GM21619 (cell line): ENCODE data around the gene SH3BGRL.
"Not testable (repeated sequence)": the region's sequence is repeated elsewhere in the genome, so short reads cannot be mapped to it uniquely, and the experiment has no call there.

Experiments used
- ATAC-seq: cut with Tn5 transposase; IDR thresholded peaks from one replicate; pipeline ENCODE4 v1.9.1; 2021; ENCODE audit not compliant: unreplicated experiment

The SH3BGRL gene

DNA sequence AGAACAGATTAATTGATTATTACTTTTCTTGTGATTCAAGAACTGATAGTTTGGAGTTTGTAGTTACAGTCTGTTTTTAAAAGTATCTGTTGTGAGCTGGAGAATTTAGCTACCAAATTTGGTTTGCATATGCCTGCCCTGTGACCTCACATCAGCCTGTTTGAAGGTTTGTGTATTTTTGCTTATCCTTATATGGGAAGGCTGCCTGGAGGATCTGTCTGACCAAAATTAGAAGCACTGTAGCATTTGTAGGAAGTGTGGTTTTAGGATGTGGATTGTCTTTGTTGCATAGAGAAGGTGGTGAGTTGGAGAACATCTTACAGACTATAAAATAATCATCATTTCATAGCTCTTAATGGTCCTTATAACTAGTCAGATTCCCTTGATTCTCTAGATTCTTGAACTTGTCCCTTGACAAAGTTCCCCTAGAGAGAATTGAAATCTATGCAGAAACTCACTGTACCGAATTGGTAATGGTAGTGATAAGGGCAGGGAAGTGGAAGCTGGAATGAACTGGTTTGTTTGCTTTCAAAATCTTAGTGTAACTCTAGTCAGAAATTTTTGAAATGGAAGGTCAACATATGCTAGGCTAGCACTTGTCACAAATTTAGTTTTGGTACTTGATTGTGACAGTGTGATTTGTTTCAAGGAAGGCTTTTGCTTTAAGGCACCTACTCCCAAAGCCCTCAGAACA is 57.3 kb downstream of the SH3BGRL start:
- no peak for ATAC-seq

- no peak for ATAC-seq
These were observed 58.0 kb downstream of the SH3BGRL start for GRCh38 chrX:81259714-81260395.

DNA sequence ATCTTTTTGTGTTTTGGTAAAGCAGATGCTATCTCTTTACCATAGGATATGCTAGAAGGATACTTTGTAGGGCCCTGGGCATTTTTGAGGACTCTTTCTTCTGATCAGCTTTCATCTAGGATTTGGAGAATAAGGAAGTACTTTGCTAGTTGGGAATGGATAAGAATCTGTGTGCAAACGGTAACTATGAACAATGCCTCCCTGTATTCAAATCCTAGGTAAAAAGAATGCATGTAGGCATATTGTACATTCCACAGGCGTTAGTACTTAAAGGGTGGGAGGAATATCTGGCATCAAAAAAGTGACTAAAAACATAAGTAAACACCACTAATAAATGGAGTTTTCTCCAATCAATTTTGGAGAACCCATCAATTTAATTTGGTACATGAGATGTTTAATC is 59.7 kb downstream of the SH3BGRL start:
- no peak for ATAC-seq

DNA sequence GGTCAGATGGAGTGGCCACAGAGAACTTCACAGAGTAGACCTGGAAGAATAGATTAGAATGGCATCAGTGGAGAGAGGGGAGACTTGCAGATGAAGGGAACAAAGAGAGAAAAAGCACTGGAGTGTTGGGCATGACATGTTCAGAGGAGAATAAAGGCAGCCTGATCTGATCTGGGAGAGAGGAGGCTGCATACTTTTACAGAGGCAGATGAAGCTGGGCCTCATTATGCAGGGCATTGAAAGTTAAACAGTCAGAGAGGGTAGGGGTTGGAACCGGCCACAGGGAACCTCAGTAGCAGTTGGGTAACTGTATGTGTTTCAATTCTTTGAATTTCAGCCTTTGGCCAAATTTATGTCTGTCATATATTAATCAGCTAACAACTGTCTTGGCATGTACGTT is 61.2 kb downstream of the SH3BGRL start:
- no peak for ATAC-seq

DNA sequence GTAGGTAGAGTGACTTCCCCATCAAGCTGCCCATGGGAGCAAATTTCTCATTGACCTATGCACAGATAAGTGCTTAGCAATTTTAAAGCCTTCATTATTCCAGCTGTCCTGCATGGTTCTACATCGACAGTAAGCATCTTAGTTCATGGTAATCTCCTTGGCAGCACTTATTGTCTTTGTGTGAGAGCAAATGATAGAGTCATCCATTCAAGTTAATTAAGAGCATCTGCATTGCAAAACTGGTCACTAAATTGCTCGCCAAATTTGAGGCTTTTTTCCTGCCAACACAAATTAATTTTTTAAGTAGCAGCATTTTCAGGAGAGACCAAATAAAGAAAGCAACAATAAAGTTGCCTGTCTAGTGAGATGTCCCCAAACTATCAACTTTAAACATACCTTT is 76.7 kb downstream of the SH3BGRL start:
- no peak for ATAC-seq

- ATAC-seq, result no peak
These were observed 78.2 kb downstream of the SH3BGRL start for GRCh38 chrX:81280148-81280547.

DNA sequence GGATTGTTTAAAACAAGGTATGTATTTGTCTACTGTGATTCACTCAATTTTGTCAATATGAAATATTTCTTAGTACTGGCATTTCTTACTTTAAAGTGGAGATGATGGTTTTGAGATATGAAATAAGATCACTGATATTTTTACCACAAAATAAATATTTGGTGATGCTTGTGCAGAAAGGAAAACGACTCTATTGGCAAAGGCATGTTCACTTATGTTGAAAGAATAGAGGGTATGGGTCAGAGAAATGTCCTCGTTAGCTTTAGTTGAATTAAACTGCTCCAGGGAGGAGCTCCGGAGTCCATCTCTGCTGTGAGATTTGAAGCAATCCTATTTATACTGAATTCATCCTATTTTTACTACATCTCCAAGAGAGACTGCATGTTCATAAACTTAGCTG is 84.2 kb downstream of the SH3BGRL start:
- no peak for ATAC-seq

GRCh38 chrX:81286608-81287007 is 84.7 kb downstream of the SH3BGRL start:
- no peak for ATAC-seq

GRCh38 chrX:81291996-81292395 is 90.1 kb downstream of the SH3BGRL start:
- no peak for ATAC-seq

GRCh38 chrX:81294101-81294500 is 92.2 kb downstream of the SH3BGRL start:
- no peak for ATAC-seq

DNA sequence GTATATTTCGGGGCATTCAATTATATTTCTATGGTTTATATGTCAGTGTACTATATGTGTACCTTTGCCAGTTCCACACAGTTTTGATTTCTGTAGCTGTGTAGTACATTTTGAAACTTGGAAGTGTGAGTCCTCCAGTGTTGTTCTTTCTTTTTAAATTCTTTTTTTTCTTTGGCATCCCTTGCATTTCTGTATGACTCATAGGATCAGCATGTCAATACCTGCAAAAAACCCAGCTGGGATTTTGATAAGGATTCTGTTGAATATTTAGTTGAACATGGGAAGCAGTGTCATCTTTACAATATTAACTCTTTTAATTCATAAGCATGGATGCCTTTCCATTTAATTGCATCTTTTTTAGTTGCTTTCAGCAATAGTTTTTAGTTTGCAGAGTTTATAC is 100.0 kb downstream of the SH3BGRL start:
- ATAC-seq, result no peak

DNA sequence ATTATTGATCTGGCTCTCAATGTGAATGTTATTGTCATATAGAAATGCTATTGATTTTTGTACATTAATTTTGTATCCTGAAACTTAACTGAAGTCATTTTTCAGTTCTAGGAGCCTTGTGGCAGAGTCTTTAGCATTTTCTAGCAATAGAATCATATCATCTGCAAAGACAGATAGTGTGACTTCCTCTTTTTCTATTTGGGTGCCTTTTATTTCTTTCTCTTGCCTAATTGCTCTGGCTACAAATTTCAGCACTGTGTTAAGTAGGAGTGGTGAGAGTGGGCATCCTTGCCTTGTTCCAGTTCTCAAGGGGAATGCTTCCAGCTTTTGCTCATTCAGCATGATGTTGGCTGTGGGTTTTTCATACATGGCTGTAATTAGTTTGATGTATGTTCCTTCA is 102.7 kb downstream of the SH3BGRL start:
- ATAC-seq, result no peak

DNA sequence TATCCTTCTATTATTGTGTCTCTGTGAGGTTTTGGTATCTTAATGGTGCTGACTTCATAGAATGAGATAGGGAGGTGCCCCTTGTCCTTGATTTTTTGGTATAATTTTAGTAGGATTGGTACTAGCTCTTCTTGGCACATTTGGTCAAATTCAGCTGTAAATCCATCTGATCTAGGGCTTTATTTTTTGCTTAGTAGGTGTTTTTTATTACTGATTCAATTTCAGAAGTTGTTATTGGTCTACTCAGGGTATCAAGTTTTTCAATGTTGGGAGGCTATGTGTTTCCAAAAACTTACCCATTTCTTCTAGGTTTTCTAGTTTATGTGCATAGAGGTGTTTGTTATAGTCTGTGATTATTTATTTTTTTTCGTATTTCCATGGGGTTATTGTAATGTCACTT is 103.3 kb downstream of the SH3BGRL start:
- no peak for ATAC-seq

- no peak for ATAC-seq
These were observed 106.4 kb downstream of the SH3BGRL start for GRCh38 chrX:81308086-81308829.

DNA sequence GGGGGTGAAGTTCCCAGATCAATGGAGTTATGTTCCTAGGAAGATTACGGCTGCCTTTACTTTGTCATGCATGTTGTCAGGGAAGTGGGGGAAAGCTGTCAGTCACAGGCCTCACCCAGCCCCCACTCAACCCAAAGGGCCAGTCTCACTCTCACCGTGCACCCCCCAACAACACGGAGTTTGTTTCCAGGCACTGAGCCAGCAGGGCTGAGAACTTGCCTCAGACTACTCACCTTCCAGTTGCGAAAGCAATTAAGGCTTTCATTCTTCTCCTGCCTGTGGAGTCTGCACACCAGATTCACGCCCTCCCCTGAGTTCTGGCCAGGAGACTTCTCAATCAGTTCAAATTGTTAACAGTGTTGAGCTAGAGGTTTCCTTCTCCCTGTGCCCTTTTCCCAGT is 114.3 kb downstream of the SH3BGRL start:
- no peak for ATAC-seq

DNA sequence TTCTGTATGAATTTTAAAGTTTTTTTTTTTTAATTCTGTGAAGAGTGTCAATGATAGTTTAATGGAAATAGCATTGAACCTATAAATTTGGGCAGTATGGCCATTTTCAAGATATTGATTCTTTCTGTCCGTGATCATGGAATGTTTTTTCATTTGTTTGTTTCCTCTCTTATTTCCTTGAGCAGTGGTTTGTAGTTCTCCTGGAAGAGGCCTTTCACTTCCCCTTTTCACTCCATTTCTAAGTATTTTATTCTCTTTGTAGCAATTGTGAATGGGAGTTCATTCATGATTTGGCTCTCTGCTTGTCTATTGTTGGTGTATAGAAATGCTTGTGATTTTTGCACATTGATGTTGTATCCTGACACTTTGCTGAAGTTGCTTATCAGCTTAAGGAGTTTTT is 129.8 kb downstream of the SH3BGRL start:
- not testable (repeated sequence) for ATAC-seq

DNA sequence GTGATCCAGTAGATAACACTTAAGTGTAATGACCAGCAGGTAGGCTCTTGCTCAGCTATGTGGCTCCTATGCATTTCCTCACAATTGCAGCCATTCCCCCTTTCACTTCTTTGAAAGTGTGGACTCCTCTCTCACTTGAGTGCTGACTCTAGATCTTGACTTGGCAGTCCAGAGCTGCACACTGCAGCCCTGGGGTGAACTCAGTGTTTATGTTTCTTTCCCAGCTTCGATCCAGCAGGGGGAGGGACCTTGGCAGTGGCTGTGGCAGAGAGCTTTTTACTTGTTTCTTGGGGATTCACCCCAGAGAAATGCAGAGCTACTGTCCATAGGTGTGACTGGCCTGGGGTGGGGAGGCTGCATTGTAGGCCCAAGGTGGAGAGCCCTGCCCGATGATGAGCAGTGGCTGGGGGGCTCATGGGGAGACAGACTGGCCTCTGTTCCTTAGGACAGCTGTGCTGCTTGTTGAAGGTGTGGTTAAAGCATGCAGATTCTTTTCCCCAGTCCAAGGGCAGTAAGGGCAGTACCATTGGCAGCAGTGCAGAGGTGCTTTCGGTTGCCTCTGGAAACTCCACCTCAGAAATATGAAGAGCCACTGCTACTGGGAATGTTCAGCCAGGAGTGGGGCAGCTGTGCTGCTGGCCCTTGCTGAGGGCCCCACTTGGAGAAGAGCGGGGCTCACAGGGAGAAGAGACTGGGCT is 134.7 kb downstream of the SH3BGRL start:
- no peak for ATAC-seq

- no peak for ATAC-seq
These were observed 135.9 kb downstream of the SH3BGRL start for GRCh38 chrX:81337805-81338204.

DNA sequence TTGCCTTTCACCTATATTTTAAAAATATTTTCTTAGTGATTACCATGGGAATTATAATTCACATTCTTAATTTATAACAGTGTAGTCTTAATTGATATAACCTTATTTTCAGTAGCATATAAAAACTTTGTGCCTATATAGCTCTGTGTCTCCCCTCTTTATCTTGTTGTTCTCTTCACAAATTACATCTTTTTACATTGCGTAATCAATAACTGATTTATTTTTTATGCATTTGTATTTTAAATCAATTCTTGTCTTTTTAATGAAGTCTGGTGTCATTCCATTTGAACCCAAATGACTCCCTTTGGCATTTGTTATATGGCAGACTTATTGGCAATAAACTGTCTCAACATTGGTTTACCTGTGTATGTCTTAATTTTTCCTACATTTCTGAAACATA is 137.0 kb downstream of the SH3BGRL start:
- ATAC-seq, result no peak

GRCh38 chrX:81345296-81345695 is 143.4 kb downstream of the SH3BGRL start:
- not testable (repeated sequence) for ATAC-seq
